Activated CD4-positive, alpha-beta T cell treated with anti-CD3 and anti-CD28 coated beads, Interleukin-2, amount 10 ng/mL, durations not matched to agents 24 days and 14 days (primary cell): ENCODE data around the gene MIDN. TPM values are rescaled to one million over a fixed set of nuclear protein-coding genes. Genes with fewer than 3 reads are reported as not detected.

Source experiments
- DNase-seq: peaks from one replicate; pipeline ENCODE4 v3.0.0; 2022
- H3K27ac Mint-ChIP-seq: one replicate; pipeline ENCODE4 v1.8.0; 2022; ENCODE audit warnings: mild to moderate bottlenecking, mixed read lengths
- H3K27me3 Mint-ChIP-seq: one replicate; pipeline ENCODE4 v1.8.0; 2022; ENCODE audit warnings: mixed read lengths
- H3K36me3 Mint-ChIP-seq: one replicate; pipeline ENCODE4 v1.8.0; 2022; ENCODE audit warnings: low read depth, mild to moderate bottlenecking, mixed read lengths
- H3K4me1 Mint-ChIP-seq: one replicate; pipeline ENCODE4 v1.8.0; 2021; ENCODE audit warnings: mixed read lengths
- H3K4me3 Mint-ChIP-seq: one replicate; pipeline ENCODE4 v1.8.0; 2022; ENCODE audit warnings: mild to moderate bottlenecking, moderate library complexity, mixed read lengths
- H3K9me3 Mint-ChIP-seq: one replicate; pipeline ENCODE4 v1.8.0; 2021; ENCODE audit warnings: mixed read lengths
- intact Hi-C: fragments of 100-400 bp; cut with micrococcal nuclease; formaldehyde crosslinking; loops from one replicate; pipeline ENCODE4 v1.15.1; 2023
- total RNA-seq: library from RNA; stranded (reverse); gene quantifications from 2 replicates; pipeline ENCODE4 v1.2.3, GENCODE V29; 2022

MIDN gene
- total RNA-seq, 1 donor from 2014 or later: 82.4 TPM

- DNase-seq: peak; percentile 98
- intact Hi-C loops: loop anchor here (1.0 to 5.0 kb wide), 3 partner anchors 87 to 132 kb away; partner anchors contain the start of genes DAZAP1 and NDUFS7
- Mint-ChIP-seq H3K9me3 (no peaks in the 10 kb centered on the region), H3K36me3 (peaks cover 66% of the 10 kb centered on the region), H3K27ac (peak within 1 kb of the TSS; percentile 92), H3K4me3 (peak within 1 kb of the TSS; percentile 84), H3K4me1 (peaks cover 45% of the 10 kb centered on the region), H3K27me3 (no peaks in the 10 kb centered on the region)
These were observed 27.0 kb downstream of the MIDN start, which contains the start of gene FAM174C for GRCh38 chr19:1275260-1275975. Gene FAM174C (plus strand): TSS chr19:1275530. CDS start chr19:1275550, 20 bp downstream.

GRCh38 chr19:1275976-1276627 lies 27.7 kb downstream of the MIDN start:
- Mint-ChIP-seq H3K27me3 (no peaks in the 10 kb centered on the region), H3K4me1 (peaks cover 38% of the 10 kb centered on the region), H3K9me3 (no peaks in the 10 kb centered on the region), H3K27ac (peak overlapping the region; percentile 92), H3K36me3 (peaks cover 61% of the 10 kb centered on the region), H3K4me3 (peak overlapping the region; percentile 84)
- DNase-seq: no peak
- intact Hi-C loops: loop anchor here (1.0 to 5.0 kb wide), 3 partner anchors 86 to 131 kb away; partner anchors contain the start of genes DAZAP1 and NDUFS7

GRCh38 chr19:1276628-1277022 lies 28.2 kb downstream of the MIDN start:
- intact Hi-C loops: loop anchor here (5.0 kb wide), 2 partner anchors 86 to 131 kb away; partner anchors contain the start of gene DAZAP1
- Mint-ChIP-seq H3K27me3 (peaks cover under 1% of the 10 kb centered on the region), H3K9me3 (no peaks in the 10 kb centered on the region), H3K4me1 (peaks cover 33% of the 10 kb centered on the region), H3K27ac (peak overlapping the region; percentile 92), H3K36me3 (peaks cover 56% of the 10 kb centered on the region), H3K4me3 (peak overlapping the region; percentile 84)
- DNase-seq: peak; percentile 78

GRCh38 chr19:1277061-1277460 lies 28.7 kb downstream of the MIDN start:
- Mint-ChIP-seq H3K4me1 (peaks cover 32% of the 10 kb centered on the region), H3K9me3 (no peaks in the 10 kb centered on the region), H3K36me3 (peaks cover 53% of the 10 kb centered on the region), H3K4me3 (peak overlapping the region; percentile 84), H3K27me3 (peaks cover 2% of the 10 kb centered on the region), H3K27ac (peak overlapping the region; percentile 92)
- no peak for DNase-seq
- intact Hi-C loops: loop anchor here (5.0 kb wide), 2 partner anchors 85 to 130 kb away; partner anchors contain the start of gene DAZAP1

DNA sequence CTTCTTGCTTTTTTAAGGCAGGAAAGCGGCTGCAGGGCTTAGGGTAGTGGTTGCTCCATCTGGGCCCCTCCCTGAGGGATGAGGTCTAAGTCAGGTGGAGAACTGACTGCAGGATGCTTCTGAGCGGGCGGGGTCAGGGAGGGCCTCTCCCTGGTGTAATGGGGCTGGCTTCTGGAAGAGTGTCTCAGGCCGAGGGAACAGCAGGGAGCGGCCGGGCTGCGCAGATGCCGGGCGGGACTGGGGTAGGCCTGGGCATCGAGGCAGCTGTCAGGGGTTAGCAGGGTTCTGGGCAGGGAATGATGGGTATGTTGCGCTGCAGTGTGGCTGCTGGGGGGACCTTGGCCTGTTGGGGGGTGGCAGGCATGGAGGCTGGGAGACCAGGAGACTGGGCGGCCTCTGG lies 29.7 kb downstream of the MIDN start:
- H3K27ac Mint-ChIP-seq: no peak overlapping the region
- intact Hi-C loops: loop anchor here (5.0 kb wide), 2 partner anchors 84 to 129 kb away; partner anchors contain the start of gene DAZAP1

GRCh38 chr19:1278713-1279660 lies 30.6 kb downstream of the MIDN start:
- no peak for DNase-seq
- intact Hi-C loops: loop anchor here (5.0 kb wide), 2 partner anchors 83 to 128 kb away; partner anchors contain the start of gene DAZAP1
- Mint-ChIP-seq H3K27ac (no peak overlapping the region), H3K4me1 (peaks cover 18% of the 10 kb centered on the region), H3K36me3 (peaks cover 36% of the 10 kb centered on the region), H3K27me3 (peaks cover 4% of the 10 kb centered on the region), H3K4me3 (no peak overlapping the region), H3K9me3 (no peaks in the 10 kb centered on the region)

More for the DNA sequence above, 29.7 kb downstream of the MIDN start:
- DNase-seq: no peak
- Mint-ChIP-seq H3K4me3 (no peak overlapping the region), H3K27me3 (peaks cover 2% of the 10 kb centered on the region), H3K9me3 (no peaks in the 10 kb centered on the region), H3K36me3 (peaks cover 44% of the 10 kb centered on the region), H3K4me1 (peaks cover 25% of the 10 kb centered on the region)

DNA sequence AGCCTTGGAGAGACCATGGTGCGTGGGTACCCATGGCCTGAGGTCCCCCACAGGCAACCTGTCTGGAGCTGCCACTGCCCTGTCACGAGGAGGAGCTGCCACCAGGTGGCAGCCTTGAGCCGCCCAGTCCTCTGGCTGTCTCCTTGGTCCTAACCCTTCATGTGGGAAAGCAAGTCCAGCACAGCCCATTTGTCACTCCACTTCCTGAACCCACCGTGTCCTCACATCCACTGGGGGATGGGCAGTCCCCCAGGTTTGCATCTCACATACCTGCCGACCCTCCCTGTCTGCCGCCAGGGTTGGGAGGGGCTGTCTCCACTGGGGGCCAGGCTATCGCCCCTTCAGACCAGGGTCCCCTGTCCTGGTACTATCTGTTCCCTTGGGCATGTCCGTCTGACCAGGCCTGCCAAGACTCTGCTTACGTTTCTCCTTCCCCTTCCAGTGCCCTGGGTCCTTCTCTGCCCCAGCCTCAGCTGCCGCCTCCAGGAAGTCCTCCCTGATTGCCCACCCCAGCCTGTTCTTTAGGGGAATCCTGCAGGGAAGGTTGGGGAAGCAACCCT lies 31.5 kb downstream of the MIDN start:
- intact Hi-C loops: loop anchor here (5.0 kb wide), 2 partner anchors 82 to 127 kb away; partner anchors contain the start of gene DAZAP1
- peaks cover 32% of the 10 kb centered on the region for H3K36me3 Mint-ChIP-seq
- peak overlapping the region; percentile 34 for H3K4me3 Mint-ChIP-seq
- H3K27ac Mint-ChIP-seq: peak overlapping the region; percentile 51
- peaks cover 18% of the 10 kb centered on the region for H3K4me1 Mint-ChIP-seq
- H3K9me3 Mint-ChIP-seq: no peaks in the 10 kb centered on the region
- DNase-seq: peak; percentile 95
- peaks cover 12% of the 10 kb centered on the region for H3K27me3 Mint-ChIP-seq

- DNase-seq: no peak
- intact Hi-C loops: no loop called here
- Mint-ChIP-seq H3K27ac (no peak overlapping the region), H3K27me3 (peaks cover 17% of the 10 kb centered on the region), H3K9me3 (no peaks in the 10 kb centered on the region), H3K4me3 (no peak overlapping the region), H3K4me1 (peaks cover 18% of the 10 kb centered on the region), H3K36me3 (peaks cover 30% of the 10 kb centered on the region)
These were observed 32.5 kb downstream of the MIDN start for GRCh38 chr19:1280636-1281568.

DNA sequence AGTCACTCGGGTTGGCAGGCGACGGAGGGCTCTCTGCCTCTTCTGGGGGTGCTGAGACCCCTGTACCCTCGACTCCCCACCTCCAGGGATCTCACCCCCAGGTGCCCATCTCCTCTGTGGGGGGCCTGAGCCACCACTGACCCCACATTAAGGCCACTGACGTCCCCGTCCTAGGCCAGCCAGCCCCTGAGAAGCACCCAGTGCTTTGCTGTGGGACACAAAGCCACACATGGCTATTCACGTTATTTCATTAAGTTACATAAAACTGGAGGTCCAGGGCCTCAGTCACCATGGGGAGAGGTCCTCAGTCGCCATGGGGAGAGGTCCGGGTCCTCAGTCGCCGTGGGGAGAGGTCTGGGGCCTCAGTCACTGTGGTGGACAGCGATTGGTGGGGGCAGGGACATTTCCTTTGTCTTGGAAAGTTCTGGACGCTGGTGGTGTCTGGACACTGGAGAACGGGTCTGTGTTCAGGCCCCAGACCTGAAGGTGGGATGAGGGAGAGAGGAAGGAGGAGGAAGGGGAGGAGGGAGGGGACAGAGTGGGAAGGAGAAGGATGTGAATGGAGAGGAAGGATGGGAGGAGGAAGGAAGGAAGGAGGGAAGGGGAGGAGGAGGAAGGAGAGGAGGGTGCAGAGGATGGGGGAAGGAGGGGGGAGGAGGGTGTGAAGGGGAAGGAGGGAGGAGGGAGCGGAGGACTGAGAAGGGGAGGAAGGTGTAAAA lies 33.3 kb downstream of the MIDN start:
- H3K4me1 Mint-ChIP-seq: peaks cover 17% of the 10 kb centered on the region
- no peak for DNase-seq
- intact Hi-C loops: no loop called here
- H3K36me3 Mint-ChIP-seq: peaks cover 27% of the 10 kb centered on the region
- peaks cover 21% of the 10 kb centered on the region for H3K27me3 Mint-ChIP-seq
- H3K4me3 Mint-ChIP-seq: no peak overlapping the region
- no peak overlapping the region for H3K27ac Mint-ChIP-seq
- no peaks in the 10 kb centered on the region for H3K9me3 Mint-ChIP-seq

DNA sequence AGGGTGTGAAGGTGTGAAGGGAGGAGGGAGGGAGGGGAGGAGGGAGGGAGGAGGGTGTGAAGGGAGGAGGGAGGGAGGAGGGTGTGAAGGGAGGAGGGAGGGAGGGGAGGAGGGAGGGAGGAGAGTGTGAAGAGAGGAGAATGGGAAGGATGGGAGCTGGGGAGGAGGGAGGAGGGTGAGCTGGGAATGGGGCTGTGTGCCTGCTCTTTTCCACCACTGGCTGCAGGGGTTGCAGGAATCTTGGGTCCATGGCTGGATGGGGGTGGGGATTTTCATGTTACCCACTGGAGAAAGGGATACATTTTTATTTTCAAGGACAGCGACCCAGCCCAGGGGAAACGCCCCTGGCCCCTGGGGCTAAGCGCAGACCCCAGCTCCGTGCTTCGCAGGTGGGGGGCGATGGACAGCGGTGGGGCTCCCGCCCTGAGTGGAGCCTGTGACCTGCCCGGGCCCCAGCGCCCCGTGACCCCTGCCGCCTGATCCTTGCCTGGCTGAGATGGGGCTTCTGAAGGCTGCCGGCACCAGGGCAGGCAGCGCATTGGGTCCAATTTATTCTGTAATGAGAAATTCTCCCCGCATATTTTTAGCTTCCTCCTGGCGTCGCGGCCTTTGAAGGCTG lies 34.3 kb downstream of the MIDN start:
- peaks cover 23% of the 10 kb centered on the region for H3K36me3 Mint-ChIP-seq
- no peak for DNase-seq
- H3K27ac Mint-ChIP-seq: no peak overlapping the region
- H3K4me3 Mint-ChIP-seq: no peak overlapping the region
- intact Hi-C loops: no loop called here
- peaks cover 13% of the 10 kb centered on the region for H3K4me1 Mint-ChIP-seq
- H3K9me3 Mint-ChIP-seq: no peaks in the 10 kb centered on the region
- peaks cover 21% of the 10 kb centered on the region for H3K27me3 Mint-ChIP-seq

- H3K27ac Mint-ChIP-seq: no peak overlapping the region
- intact Hi-C loops: no loop called here
- DNase-seq: no peak
- no peak overlapping the region for H3K4me3 Mint-ChIP-seq
- H3K4me1 Mint-ChIP-seq: peaks cover 9% of the 10 kb centered on the region
- H3K9me3 Mint-ChIP-seq: no peaks in the 10 kb centered on the region
- peaks cover 24% of the 10 kb centered on the region for H3K27me3 Mint-ChIP-seq
- H3K36me3 Mint-ChIP-seq: peaks cover 19% of the 10 kb centered on the region
These were observed 35.0 kb downstream of the MIDN start for GRCh38 chr19:1283207-1283916.
